Caco-2 (cell line): Measurements from ENCODE around the gene CDH12. TPM values are rescaled to one million over a fixed set of nuclear protein-coding genes. Genes with fewer than 3 reads are reported as not detected.

Experiments used
- BruUV-seq: library from RNA; stranded (reverse); fragments of 400-500 nt; replicated peaks from 2 replicates; lab custom pipeline; 2021; lab: Mats Ljungman, UMichigan
- CTCF ChIA-PET: fragments of 300-600 bp; sonication (Branson Sonifier 250); formaldehyde crosslinking; loops from one replicate; lab custom pipeline; 2022; ENCODE audit warnings: antibody characterized with exemption; lab: Charles Lee
- POLR2A ChIA-PET: fragments of 300-600 bp; sonication (Branson Sonifier 250); formaldehyde crosslinking; loops from one replicate; lab custom pipeline; 2022; ENCODE audit warnings: antibody characterized with exemption; lab: Charles Lee
- DNase-seq, 2 experiments: peaks; one replicate each; pipeline versions ENCODE4 v3.0.0 to v3.0.0-alpha.2; 2020 to 2022
- H3K27me3 ChIP-seq: replicated peaks from 2 replicates; pipeline ENCODE4 v1.6.0; 2011; ENCODE audit warnings: low read length; ENCODE audit not compliant: control insufficient read depth, insufficient read depth
- H3K36me3 ChIP-seq: 2 replicates; pipeline ENCODE4 v1.5.1; 2011; ENCODE audit warnings: low read length; ENCODE audit not compliant: control insufficient read depth, insufficient read depth
- H3K4me1 ChIP-seq: fragments of 250-450 bp; sonication (Bioruptor Pico); 2 replicates; pipeline ENCODE4 v1.5.1; 2020; ENCODE audit warnings: mild to moderate bottlenecking
- H3K4me3 ChIP-seq: 2 replicates; pipeline ENCODE4 v1.5.1; 2011; ENCODE audit warnings: low read depth, mild to moderate bottlenecking, control low read depth, low read length
- H3K9me3 ChIP-seq: fragments of 250-450 bp; sonication (Bioruptor Pico); 2 replicates; pipeline ENCODE4 v1.5.1; 2020; ENCODE audit warnings: mild to moderate bottlenecking, moderate library complexity
- H3K27ac Mint-ChIP-seq: one replicate; pipeline ENCODE4 v1.8.0; 2022; ENCODE audit warnings: mixed read lengths; ENCODE audit not compliant: unreplicated experiment
- H3K27me3 Mint-ChIP-seq: one replicate; pipeline ENCODE4 v1.8.0; 2022; ENCODE audit warnings: mixed read lengths; ENCODE audit not compliant: insufficient read depth, unreplicated experiment
- H3K36me3 Mint-ChIP-seq: one replicate; pipeline ENCODE4 v1.8.0; 2022; ENCODE audit warnings: mild to moderate bottlenecking, mixed read lengths; ENCODE audit not compliant: insufficient read depth, unreplicated experiment
- H3K4me1 Mint-ChIP-seq: one replicate; pipeline ENCODE4 v1.8.0; 2022; ENCODE audit warnings: low read depth, mixed read lengths; ENCODE audit not compliant: unreplicated experiment
- H3K4me3 Mint-ChIP-seq: one replicate; pipeline ENCODE4 v1.8.0; 2022; ENCODE audit warnings: mild to moderate bottlenecking, moderate library complexity, mixed read lengths; ENCODE audit not compliant: unreplicated experiment
- H3K9me3 Mint-ChIP-seq: one replicate; pipeline ENCODE4 v1.8.0; 2022; ENCODE audit warnings: mixed read lengths; ENCODE audit not compliant: unreplicated experiment
- CTCF ChIP-seq, 2 experiments: fragments of 200-600 bp in 1 of 2; IDR thresholded peaks; 1 replicate in 1 of 2; 2 replicates in 1 of 2; pipeline versions ENCODE4 v1.5.1 to v1.8.0; 2011 to 2022; ENCODE audit warnings: antibody characterized with exemption in 1 of 2, control low read depth in 1 of 2, inconsistent platforms in 1 of 2, low read depth in 1 of 2, low read length in 1 of 2, mild to moderate bottlenecking in 1 of 2, moderate library complexity in 1 of 2; ENCODE audit not compliant: insufficient read depth in 1 of 2, severe bottlenecking in 1 of 2, unreplicated experiment in 1 of 2
- intact Hi-C: fragments of 100-400 bp; cut with micrococcal nuclease; formaldehyde crosslinking; loops from one replicate; pipeline ENCODE4 v1.10.0; 2022; ENCODE audit not compliant: unreplicated experiment
- total RNA-seq: library from RNA; stranded (reverse); gene quantifications from 2 replicates; pipeline ENCODE4 v1.2.3, GENCODE V29; 2022

The CDH12 gene
- total RNA-seq, 1 experiment from 2014 or later, result not detected

- POLR2A ChIA-PET, result no interaction called here
- no peaks in the 10 kb centered on the region for H3K36me3 Mint-ChIP-seq
- no peaks in the 10 kb centered on the region; the same call in 1 of the 2 replicates for H3K9me3 ChIP-seq
- no peaks in the 10 kb centered on the region for H3K36me3 ChIP-seq
- intact Hi-C loops, result no loop called here
- H3K27me3 ChIP-seq, result no peaks in the 10 kb centered on the region
- H3K27me3 Mint-ChIP-seq, result no peaks in the 10 kb centered on the region
- no peak overlapping the region for H3K4me3 Mint-ChIP-seq
- no peak for TF ChIP-seq CTCF (IDR thresholded peaks at IDR 0.05; ENCODE audit: insufficient read depth in 1 of 2, low read depth in 1 of 2, low read length in 1 of 2, severe bottlenecking in 1 of 2, unreplicated experiment in 1 of 2)
- H3K4me1 ChIP-seq, result no peaks in the 10 kb centered on the region
- no peak overlapping the region for H3K27ac Mint-ChIP-seq
- no TSS peak for BruUV-seq
- no peak overlapping the region for H3K4me3 ChIP-seq
- H3K4me1 Mint-ChIP-seq, result no peaks in the 10 kb centered on the region
- H3K9me3 Mint-ChIP-seq, result no peaks in the 10 kb centered on the region
- no peak for DNase-seq
- CTCF ChIA-PET, result no interaction called here
These were observed 153.8 kb downstream of the CDH12 start for GRCh38 chr5:22699319-22699718.

- TF ChIP-seq CTCF (IDR thresholded peaks at IDR 0.05; ENCODE audit: insufficient read depth in 1 of 2, low read depth in 1 of 2, low read length in 1 of 2, severe bottlenecking in 1 of 2, unreplicated experiment in 1 of 2), result no peak
- H3K9me3 Mint-ChIP-seq, result no peaks in the 10 kb centered on the region
- H3K4me3 ChIP-seq, result no peak overlapping the region
- ChIA-PET CTCF (no interaction called here), POLR2A (no interaction called here)
- no peak overlapping the region for H3K27ac Mint-ChIP-seq
- no peak for DNase-seq
- H3K4me3 Mint-ChIP-seq, result no peak overlapping the region
- H3K27me3 ChIP-seq, result no peaks in the 10 kb centered on the region
- H3K4me1 ChIP-seq, result no peaks in the 10 kb centered on the region
- intact Hi-C loops, result no loop called here
- H3K27me3 Mint-ChIP-seq, result no peaks in the 10 kb centered on the region
- BruUV-seq, result no TSS peak
- H3K9me3 ChIP-seq, result no peaks in the 10 kb centered on the region
- H3K36me3 Mint-ChIP-seq, result no peaks in the 10 kb centered on the region
- no peaks in the 10 kb centered on the region for H3K36me3 ChIP-seq
- no peaks in the 10 kb centered on the region for H3K4me1 Mint-ChIP-seq
These were observed 160.0 kb downstream of the CDH12 start for GRCh38 chr5:22693121-22693520.

DNA sequence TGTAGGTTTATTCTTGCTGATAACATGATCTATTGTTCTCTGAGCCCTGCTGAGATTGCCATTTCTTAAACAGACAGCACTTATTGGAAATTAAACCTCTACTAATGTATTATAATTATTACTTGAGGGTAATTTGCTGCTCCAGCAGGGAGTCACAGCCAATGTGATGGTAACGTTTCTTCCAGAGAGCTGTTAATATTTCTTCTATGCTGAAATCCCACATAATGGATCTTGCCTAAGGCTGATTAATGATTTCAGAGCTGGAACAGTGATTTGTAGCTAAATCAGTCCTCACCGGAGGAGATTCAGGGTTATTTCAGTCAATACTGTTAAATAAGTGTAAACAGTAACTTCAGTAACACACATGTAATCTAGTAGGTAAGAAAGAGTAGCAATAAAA lies 170.1 kb downstream of the CDH12 start:
- Mint-ChIP-seq H3K4me1 (no peaks in the 10 kb centered on the region), H3K27me3 (peaks cover 3% of the 10 kb centered on the region), H3K27ac (no peak overlapping the region), H3K4me3 (no peak overlapping the region), H3K36me3 (no peaks in the 10 kb centered on the region), H3K9me3 (no peaks in the 10 kb centered on the region)
- BruUV-seq, result no TSS peak
- POLR2A ChIA-PET, result no interaction called here
- H3K36me3 ChIP-seq, result no peaks in the 10 kb centered on the region
- H3K4me3 ChIP-seq, result no peak overlapping the region
- no peaks in the 10 kb centered on the region for H3K9me3 ChIP-seq
- no peak for DNase-seq
- CTCF ChIA-PET, result no interaction called here
- no peaks in the 10 kb centered on the region for H3K27me3 ChIP-seq
- H3K4me1 ChIP-seq, result no peaks in the 10 kb centered on the region
- no peak for TF ChIP-seq CTCF (IDR thresholded peaks at IDR 0.05; ENCODE audit: insufficient read depth in 1 of 2, low read depth in 1 of 2, low read length in 1 of 2, severe bottlenecking in 1 of 2, unreplicated experiment in 1 of 2)
- intact Hi-C loops, result no loop called here
